GM15510 (cell line): ENCODE data around the gene WSCD2.

Experiments
- POLR2A ChIP-seq: IDR thresholded peaks from 3 replicates; pipeline ENCODE4 v1.6.1; 2011; ENCODE audit warnings: borderline replicate concordance; ENCODE audit not compliant: insufficient read length; ENCODE audit errors: extremely low read depth

Gene WSCD2

GRCh38 chr12:108128221-108129016 lies 669 bp upstream of the WSCD2 start:
- TF ChIP-seq POLR2A: no peak

- no peak for TF ChIP-seq POLR2A
These were observed 1.9 kb downstream of the WSCD2 start for GRCh38 chr12:108131035-108131434.

- no peak for TF ChIP-seq POLR2A
These were observed 2.6 kb downstream of the WSCD2 start for GRCh38 chr12:108131657-108132126.

- TF ChIP-seq POLR2A: no peak
These were observed 4.4 kb downstream of the WSCD2 start for GRCh38 chr12:108133482-108133881.

- no peak for TF ChIP-seq POLR2A
These were observed 5.7 kb downstream of the WSCD2 start for GRCh38 chr12:108134744-108135143.

- no peak for TF ChIP-seq POLR2A
These were observed 6.5 kb downstream of the WSCD2 start for GRCh38 chr12:108135627-108136026.

- TF ChIP-seq POLR2A: no peak
These were observed 7.6 kb downstream of the WSCD2 start for GRCh38 chr12:108136697-108137096.

GRCh38 chr12:108139454-108139853 lies 10.4 kb downstream of the WSCD2 start:
- TF ChIP-seq POLR2A: no peak

GRCh38 chr12:108140501-108140900 lies 11.4 kb downstream of the WSCD2 start:
- no peak for TF ChIP-seq POLR2A

GRCh38 chr12:108141600-108142130 lies 12.6 kb downstream of the WSCD2 start:
- TF ChIP-seq POLR2A: no peak

GRCh38 chr12:108143144-108143543 lies 14.1 kb downstream of the WSCD2 start:
- TF ChIP-seq POLR2A: no peak

GRCh38 chr12:108144080-108144479 lies 15.0 kb downstream of the WSCD2 start:
- TF ChIP-seq POLR2A: no peak

- TF ChIP-seq POLR2A: no peak
These were observed 15.9 kb downstream of the WSCD2 start for GRCh38 chr12:108145011-108145410.

- TF ChIP-seq POLR2A: no peak
These were observed 17.2 kb downstream of the WSCD2 start for GRCh38 chr12:108146035-108146893.

- TF ChIP-seq POLR2A: no peak
These were observed 18.2 kb downstream of the WSCD2 start for GRCh38 chr12:108147279-108147678.
